Activated gamma-delta T cell (primary cell): Measurements from ENCODE around the gene THNSL1.
A peak's percentile ranks its signal among the peaks of the same experiment; 100 is the strongest.
"Not testable (repeated sequence)": the region's sequence is repeated elsewhere in the genome, so short reads cannot be mapped to it uniquely, and the experiment has no call there.

Experiments
- DNase-seq: peaks from one replicate; lab custom pipeline; 2025; lab: John Stamatoyannopoulos, UW
- total RNA-seq, 2 donors: gene quantifications; one replicate each; lab custom pipeline; 2026; lab: John Stamatoyannopoulos, UW

Gene THNSL1
- 7.9 to 11.5 reads per million in 2 donors for total RNA-seq

- DNase-seq = peak; percentile 93
Measured at GRCh38 chr10:25016376-25017153, at the start of gene THNSL1. Gene THNSL1, plus strand, starts transcription at chr10:25016612. Its CDS starts 6,612 bp downstream, at chr10:25023224.

GRCh38 chr10:24966962-24967481, 49.4 kb upstream of the THNSL1 start:
- DNase-seq = no peak

DNA sequence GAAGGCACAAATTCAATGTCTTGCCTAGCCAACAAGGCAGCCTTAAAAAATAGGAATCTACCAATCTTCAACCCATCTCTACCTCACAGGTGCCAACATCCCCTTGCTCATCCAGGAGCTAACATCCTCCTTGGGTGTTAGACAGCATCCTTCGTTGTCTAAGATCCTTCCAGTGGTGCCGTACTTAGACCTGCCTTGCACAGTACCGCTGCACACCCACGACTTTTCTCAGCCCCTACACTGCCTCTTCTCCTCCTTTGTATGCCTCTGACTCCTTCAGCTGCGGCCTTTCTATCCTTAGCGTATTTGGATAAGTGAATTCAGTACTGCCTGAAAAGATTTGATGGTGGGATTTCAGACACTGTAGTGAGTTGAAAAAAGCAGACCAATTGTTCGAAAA, 48.1 kb upstream of the THNSL1 start:
- DNase-seq = no peak

DNA sequence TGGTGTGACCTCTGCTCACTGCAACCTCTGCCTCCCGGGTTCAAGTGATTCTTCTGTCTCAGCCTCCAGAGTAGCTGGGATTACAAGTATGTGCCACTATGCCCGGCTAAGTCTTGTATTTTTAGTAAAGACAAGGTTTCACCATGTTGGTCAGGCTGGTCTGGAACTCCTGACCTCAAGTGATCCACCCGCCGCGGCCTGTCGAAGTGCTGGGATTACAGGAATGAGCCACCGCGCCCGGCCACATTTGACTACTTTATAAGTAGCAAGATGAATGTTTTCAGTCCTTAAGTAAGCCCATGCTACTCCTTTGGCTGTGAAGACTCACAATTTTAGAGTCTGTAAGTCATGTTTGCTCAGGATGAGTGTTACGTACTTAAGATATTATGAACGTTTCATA, 47.5 kb upstream of the THNSL1 start:
- not testable (repeated sequence) for DNase-seq

GRCh38 chr10:24969841-24970281, 46.6 kb upstream of the THNSL1 start:
- DNase-seq = no peak

GRCh38 chr10:24971374-24971773, 45.0 kb upstream of the THNSL1 start:
- no peak for DNase-seq

DNA sequence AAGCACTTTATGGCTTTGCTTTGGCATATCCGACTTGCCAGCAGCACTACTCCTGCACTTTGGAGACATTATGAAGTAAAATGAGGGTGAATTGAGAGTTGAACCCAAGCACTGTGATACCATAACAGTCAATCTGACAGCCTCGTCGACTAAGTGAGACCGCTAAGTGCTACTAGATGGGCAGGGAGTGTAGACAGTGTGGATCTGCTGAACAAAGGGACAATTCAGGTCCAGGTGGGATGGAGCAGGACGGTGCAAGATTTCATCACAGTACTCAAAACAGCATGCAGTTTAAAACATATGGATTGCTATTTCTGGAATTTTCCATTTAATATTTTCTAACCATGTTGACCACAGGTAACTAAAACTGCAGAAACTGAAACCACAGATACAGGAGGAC, 43.2 kb upstream of the THNSL1 start:
- no peak for DNase-seq

GRCh38 chr10:24974976-24975375, 41.4 kb upstream of the THNSL1 start:
- no peak for DNase-seq

DNA sequence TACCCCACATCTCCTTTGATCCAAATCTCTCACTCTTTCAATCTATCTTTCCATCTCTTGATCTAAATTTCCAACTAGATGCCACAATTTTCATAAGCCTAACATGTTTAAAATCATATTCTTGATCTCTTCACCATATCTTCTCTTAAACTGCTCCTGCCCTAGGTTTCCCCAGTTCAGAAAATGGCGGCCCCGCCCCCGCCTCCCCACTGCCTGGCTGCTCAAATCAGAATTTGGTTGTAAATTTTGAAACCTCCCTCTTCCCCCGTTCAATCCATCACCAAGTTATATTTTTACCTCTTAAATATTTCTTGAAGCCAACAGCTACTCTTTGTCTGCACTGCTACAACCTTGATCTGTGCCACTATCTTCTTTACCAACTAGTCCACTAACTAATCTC, 36.7 kb upstream of the THNSL1 start:
- no peak for DNase-seq

GRCh38 chr10:24981161-24981710, 35.2 kb upstream of the THNSL1 start:
- DNase-seq = no peak

GRCh38 chr10:24982319-24983112, 33.9 kb upstream of the THNSL1 start:
- no peak for DNase-seq

GRCh38 chr10:24983130-24983529, 33.3 kb upstream of the THNSL1 start:
- no peak for DNase-seq

DNA sequence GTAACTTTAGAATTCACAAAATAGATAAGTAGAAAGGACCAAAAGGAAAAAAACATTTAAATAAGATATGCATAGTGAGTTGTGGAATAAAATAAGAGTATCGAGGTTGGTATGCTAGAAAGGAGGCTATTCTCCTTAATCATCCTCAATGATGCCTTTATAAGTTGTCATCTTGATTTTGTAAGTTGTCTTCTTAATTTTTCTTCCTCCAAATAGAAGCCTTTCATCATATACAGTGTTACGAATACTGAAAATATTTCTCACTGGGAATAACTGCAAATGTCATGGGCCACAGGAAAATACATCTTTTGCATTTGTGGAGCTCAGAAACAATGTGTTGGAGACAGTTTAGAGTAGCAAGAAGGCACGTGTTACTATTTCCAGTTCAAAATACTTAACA, 32.5 kb upstream of the THNSL1 start:
- no peak for DNase-seq

DNA sequence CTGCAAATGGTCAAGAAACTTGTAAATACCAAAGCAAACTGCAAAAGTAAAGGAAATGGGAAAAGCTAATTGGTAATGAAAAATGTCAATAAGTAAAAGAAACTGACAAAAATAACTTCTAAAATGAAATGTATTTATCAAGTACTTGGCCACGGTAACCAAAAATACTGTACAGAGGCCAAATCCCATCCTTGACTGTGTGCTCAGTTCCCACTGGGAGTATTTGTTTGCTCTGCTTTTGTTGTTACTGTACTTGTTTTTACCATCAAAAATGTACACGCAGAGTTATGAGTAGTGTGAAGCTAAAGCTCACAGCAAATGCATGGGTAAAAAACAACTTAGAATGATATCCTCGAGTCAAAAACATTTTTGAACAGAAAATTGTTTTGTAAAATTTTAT, 31.5 kb upstream of the THNSL1 start:
- DNase-seq = no peak

- DNase-seq = no peak
Measured at GRCh38 chr10:24988831-24989640, 27.4 kb upstream of the THNSL1 start.

GRCh38 chr10:24989867-24990266, 26.5 kb upstream of the THNSL1 start:
- no peak for DNase-seq

DNA sequence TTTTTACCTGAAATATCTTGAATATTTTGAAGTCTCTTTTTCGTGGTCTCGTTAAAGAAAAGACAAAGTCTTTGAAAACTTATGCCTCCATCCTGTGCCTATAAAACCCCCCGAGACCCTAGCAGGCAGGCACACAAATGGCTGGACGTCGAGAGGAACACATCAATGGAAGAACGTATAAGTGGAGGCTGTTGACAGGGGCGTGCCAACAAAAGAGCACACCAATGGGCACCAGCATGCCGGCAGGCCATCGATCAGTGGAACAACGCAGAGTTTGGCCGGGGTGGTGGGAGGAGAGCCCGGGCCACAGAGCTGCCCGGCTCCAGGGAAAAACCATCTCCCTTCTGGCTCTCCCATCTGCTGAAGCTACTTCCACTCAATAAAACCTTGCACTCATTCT, 25.1 kb upstream of the THNSL1 start:
- DNase-seq = no peak

DNA sequence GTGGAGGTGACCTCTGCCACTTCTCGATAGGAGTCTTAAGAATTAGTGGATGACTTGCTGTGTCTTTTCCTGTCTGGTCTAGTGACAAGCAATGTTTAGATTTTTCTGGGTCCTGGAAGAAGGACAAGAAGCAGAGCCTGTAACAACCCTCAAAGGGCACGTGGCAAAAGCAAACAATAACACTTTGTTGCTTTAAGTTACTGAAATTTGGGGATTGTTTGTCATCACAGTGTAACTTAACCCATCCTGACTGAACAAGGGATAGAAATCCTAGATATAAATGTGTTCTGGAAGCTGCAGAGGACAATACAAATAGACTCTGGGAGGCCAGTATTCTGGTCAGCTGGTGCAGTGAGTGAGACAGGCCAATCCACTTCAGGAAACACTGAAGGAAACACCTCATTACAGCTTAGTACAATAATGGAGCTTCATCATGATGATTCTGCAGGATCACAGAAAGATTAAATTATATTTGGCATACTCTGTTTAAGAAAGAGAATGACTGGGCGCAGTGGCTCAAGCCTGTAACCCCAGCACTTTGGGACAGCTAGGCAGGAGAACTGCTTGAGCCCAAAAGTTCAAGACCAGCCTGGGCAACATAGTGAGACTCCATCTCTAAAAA, 23.8 kb upstream of the THNSL1 start:
- DNase-seq = no peak

DNA sequence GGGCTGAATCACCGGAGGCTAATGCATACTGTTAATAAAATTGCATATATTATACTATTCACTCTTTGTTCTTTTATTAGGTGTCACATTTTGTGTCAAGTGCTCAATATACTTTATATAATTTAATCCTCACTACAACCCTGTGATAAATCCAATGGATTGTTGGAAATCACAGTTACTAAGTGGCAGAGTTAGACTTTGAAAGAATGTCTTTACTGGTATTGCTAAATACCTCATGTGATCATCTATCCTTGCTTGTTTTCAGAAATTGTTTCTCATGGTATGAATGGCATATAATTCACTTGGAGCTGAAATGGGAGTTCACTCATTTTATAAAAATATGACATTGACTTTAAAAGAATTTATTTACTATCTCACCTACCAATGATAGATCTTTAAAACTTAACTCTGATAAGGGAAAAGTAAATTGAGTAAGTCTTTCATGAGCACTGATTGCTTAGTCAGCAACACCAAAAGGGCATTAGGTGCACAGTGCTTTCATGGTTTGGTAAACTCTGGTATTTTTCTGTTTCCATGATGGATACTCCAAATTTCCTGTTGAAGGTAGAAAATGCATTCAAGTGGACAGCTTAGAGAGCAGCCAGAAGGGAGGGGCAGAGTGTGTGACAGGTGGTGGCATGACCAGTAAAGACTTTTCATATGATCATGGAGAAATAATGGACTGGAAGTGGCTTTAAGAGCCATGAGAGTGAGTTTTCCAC, 23.0 kb upstream of the THNSL1 start:
- DNase-seq = no peak

- DNase-seq = no peak
Measured at GRCh38 chr10:24995072-24995471, 21.3 kb upstream of the THNSL1 start.

DNA sequence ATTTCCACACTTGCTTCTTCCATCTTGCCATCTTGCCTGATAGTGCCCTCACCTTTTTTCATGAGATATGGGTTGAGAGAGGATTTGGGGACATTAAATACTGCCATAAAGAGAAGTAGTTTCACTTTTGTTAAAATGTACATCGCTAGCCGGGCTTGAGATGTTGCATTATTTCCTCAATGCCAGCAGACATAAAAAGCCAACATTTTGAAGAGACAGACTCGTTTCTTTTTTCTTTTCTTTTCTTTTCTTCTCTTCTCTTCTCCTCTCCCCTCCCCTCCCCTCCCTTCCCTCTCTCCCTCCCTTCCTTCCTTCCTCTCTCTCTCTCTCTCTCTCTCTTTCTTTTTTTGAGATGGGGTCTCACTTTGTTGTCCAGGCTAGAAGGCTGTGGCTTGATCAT, 18.4 kb upstream of the THNSL1 start:
- DNase-seq = no peak
